A549 (cell line): ENCODE measurements around the gene ANXA9. TPM values are rescaled to one million over a fixed set of nuclear protein-coding genes. Genes with fewer than 3 reads are reported as not detected.

Source experiments
- ATAC-seq, 2 experiments: fragments of 200-7000 bp in 1 of 2; fragments of >200 bp in 1 of 2; cut with Nextera tagmentation in 1 of 2; cut with Tn5 transposase in 1 of 2; 3 replicates each; pipeline versions ENCODE4 v1.8.0 to v1.9.1; 2018 to 2020; ENCODE audit warnings: mild to moderate bottlenecking in 1 of 2, moderate library complexity in 1 of 2
- CTCF ChIA-PET: fragments of 300-600 bp; sonication (Branson Sonifier 250); formaldehyde crosslinking; extraction: SDS; loops from one replicate; lab custom pipeline; 2021; ENCODE audit warnings: antibody characterized with exemption, inconsistent platforms; lab: Yijun Ruan, JAX
- POLR2A ChIA-PET: fragments of 350-600 bp; formaldehyde crosslinking; extraction: SDS; loops from one replicate; lab custom pipeline; 2021; ENCODE audit warnings: antibody characterized with exemption, inconsistent platforms; lab: Yijun Ruan, JAX
- DNase-seq, 2 experiments: peaks; one replicate each; pipeline versions ENCODE4 v3.0.0 to v3.0.0-alpha.2; 2011 to 2016; ENCODE audit warnings: low read depth in 1 of 2, low spot score in 1 of 2
- FAIRE-seq: peaks from 2 replicates; lab custom pipeline; 2011; peaks lifted over from hg19 to GRCh38; lab: Jason Lieb, UNC
- H3K27ac ChIP-seq, 2 experiments: fragments of >200 bp; sonication (Bioruptor Twin); formaldehyde crosslinking; 3 replicates each; pipeline ENCODE4 v1.5.1; 2016 to 2017
- H3K4me1 ChIP-seq: fragments of >200 bp; sonication (Bioruptor Twin); formaldehyde crosslinking; 3 replicates; pipeline ENCODE4 v1.6.1; 2016
- H3K4me2 ChIP-seq: fragments of >200 bp; sonication (Bioruptor Twin); formaldehyde crosslinking; 3 replicates; pipeline ENCODE4 v1.6.1; 2016
- H3K4me3 ChIP-seq: fragments of >200 bp; sonication (Bioruptor Twin); formaldehyde crosslinking; 3 replicates; pipeline ENCODE4 v1.5.1; 2016
- H3K9me3 ChIP-seq: fragments of >200 bp; sonication (Bioruptor Twin); formaldehyde crosslinking; 3 replicates; pipeline ENCODE4 v1.6.1; 2016
- ATOH8 ChIP-seq: fragments of 250-450 bp; sonication (Bioruptor Pico); IDR thresholded peaks from 2 replicates; pipeline ENCODE4 v1.5.0; 2020; ENCODE audit warnings: low read depth, mild to moderate bottlenecking, moderate library complexity
- BHLHE40 ChIP-seq: IDR thresholded peaks from 2 replicates; pipeline ENCODE4 v1.6.1; 2012; ENCODE audit warnings: low read depth, low read length, inconsistent platforms
- CBX8 ChIP-seq: fragments of 200-600 bp; sonication (generic); IDR thresholded peaks from 2 replicates; pipeline ENCODE4 v1.6.1; 2016
- CHD4 ChIP-seq: fragments of 200-600 bp; sonication (generic); IDR thresholded peaks from 2 replicates; pipeline ENCODE4 v1.6.1; 2016; ENCODE audit warnings: antibody characterized with exemption, mild to moderate bottlenecking, borderline replicate concordance
- EHF ChIP-seq: fragments of 250-450 bp; sonication (Bioruptor Pico); IDR thresholded peaks from 2 replicates; pipeline ENCODE4 v1.5.0; 2020; ENCODE audit warnings: mild to moderate bottlenecking
- EP300 ChIP-seq, 2 experiments: fragments of >200 bp; sonication (Bioruptor Twin); formaldehyde crosslinking; IDR thresholded peaks; 2 replicates in 1 of 2; 3 replicates in 1 of 2; pipeline ENCODE4 v1.6.1; 2016 to 2017
- ESRRA ChIP-seq: fragments of 150-350 bp; IDR thresholded peaks from 2 replicates; pipeline ENCODE4 v1.6.1; 2014; ENCODE audit warnings: mild to moderate bottlenecking, low read length, borderline replicate concordance
- FOSL2 ChIP-seq, 2 experiments: fragments of 450-650 bp in 1 of 2; fragments of >200 bp in 1 of 2; sonication (Bioruptor Twin) in 1 of 2; formaldehyde crosslinking; IDR thresholded peaks; 2 replicates each; pipeline versions ENCODE4 v1.5.0 to v1.6.1; 2016 to 2020; ENCODE audit warnings: mild to moderate bottlenecking in 1 of 2, moderate library complexity in 1 of 2
- HEYL ChIP-seq: fragments of 250-450 bp; sonication (Bioruptor Pico); IDR thresholded peaks from 2 replicates; pipeline ENCODE4 v1.8.0; 2021; ENCODE audit warnings: mild to moderate bottlenecking, moderate library complexity
- HOXB13 ChIP-seq: fragments of 250-450 bp; sonication (Bioruptor Pico); IDR thresholded peaks from 2 replicates; pipeline ENCODE4 v1.5.0; 2020; ENCODE audit warnings: low read depth, mild to moderate bottlenecking, moderate library complexity
- MYC ChIP-seq: IDR thresholded peaks from 2 replicates; pipeline ENCODE4 v1.6.1; 2012; ENCODE audit warnings: mild to moderate bottlenecking, inconsistent platforms, low read length, improper control_type of control experiment, borderline replicate concordance
- NR3C1 ChIP-seq: fragments of >200 bp; sonication (Bioruptor Twin); formaldehyde crosslinking; IDR thresholded peaks from 3 replicates; pipeline ENCODE4 v1.6.1; 2017
- PHF8 ChIP-seq: fragments of 200-600 bp; sonication (generic); IDR thresholded peaks from 2 replicates; pipeline ENCODE4 v1.6.1; 2016; ENCODE audit warnings: low read depth, mild to moderate bottlenecking, antibody characterized with exemption, moderate library complexity, borderline replicate concordance
- POLR2AphosphoS2 ChIP-seq: conservative IDR thresholded peaks from 2 replicates; pipeline ENCODE4 v1.6.1; 2012; ENCODE audit warnings: low read length, improper control_type of control experiment, inconsistent platforms
- RAD21 ChIP-seq, 2 experiments: fragments of >200 bp in 1 of 2; sonication (Bioruptor Twin) in 1 of 2; formaldehyde crosslinking in 1 of 2; IDR thresholded peaks in 1 of 2; conservative IDR thresholded peaks in 1 of 2; 2 replicates in 1 of 2; 3 replicates in 1 of 2; pipeline ENCODE4 v1.6.1; 2012 to 2018; ENCODE audit warnings: inconsistent platforms in 1 of 2
- RNF2 ChIP-seq: fragments of 200-600 bp; sonication (generic); IDR thresholded peaks from 2 replicates; pipeline ENCODE4 v1.6.1; 2016; ENCODE audit warnings: low read depth, mild to moderate bottlenecking, antibody characterized with exemption, moderate library complexity, borderline replicate concordance
- SMC3 ChIP-seq: fragments of >200 bp; sonication (Bioruptor Twin); formaldehyde crosslinking; IDR thresholded peaks from 3 replicates; pipeline ENCODE4 v1.6.1; 2018; ENCODE audit warnings: inconsistent platforms
- TFCP2L1 ChIP-seq: fragments of 250-450 bp; sonication (Bioruptor Pico); IDR thresholded peaks from 2 replicates; pipeline ENCODE4 v1.5.0; 2021; ENCODE audit warnings: mild to moderate bottlenecking
- WGBS: methylation state at CpG from one replicate; pipeline ENCODE4 v1.1.6; 2017; ENCODE audit errors: missing lambda C conversion rate; 5-methylcytosine and 5-hydroxymethylcytosine counted together
- polyA plus RNA-seq, 4 experiments: library from polyadenylated mRNA; depleted of rRNA in 3 of 4; stranded (reverse); fragments of >200 nt; fragmentation: RNase III in 1 of 4; extraction: RNeasy Plus Mini Kit Qiagen cat#74134 plus additional on column Dnase treatment in 1 of 4; gene quantifications; 2 replicates in 3 of 4; 3 replicates in 1 of 4; pipeline ENCODE4 v1.2.3, GENCODE V29; 2011 to 2017
- TF ChIP-seq, protein P1 (sequence below): fragments of 150-350 bp; IDR thresholded peaks from 2 replicates; pipeline ENCODE4 v1.6.1; 2014; ENCODE audit warnings: low read depth, mild to moderate bottlenecking, low read length
- TF ChIP-seq, protein P2 (sequence below): fragments of >200 bp; sonication (Bioruptor Twin); formaldehyde crosslinking; IDR thresholded peaks from 3 replicates; pipeline ENCODE4 v1.5.1; 2016
- TF ChIP-seq, protein P3 (sequence below): IDR thresholded peaks from 2 replicates; pipeline ENCODE4 v1.6.1; 2012
- TF ChIP-seq, protein P4 (sequence below): fragments of 250-450 bp; sonication (Bioruptor Pico); IDR thresholded peaks from 2 replicates; pipeline ENCODE4 v1.5.0; 2021; ENCODE audit warnings: mild to moderate bottlenecking, moderate library complexity, borderline replicate concordance

The ANXA9 gene
- polyA plus RNA-seq, 2 of the 4 experiments (the other 2 are of a cell fraction), result 2.1 to 2.2 TPM

DNA sequence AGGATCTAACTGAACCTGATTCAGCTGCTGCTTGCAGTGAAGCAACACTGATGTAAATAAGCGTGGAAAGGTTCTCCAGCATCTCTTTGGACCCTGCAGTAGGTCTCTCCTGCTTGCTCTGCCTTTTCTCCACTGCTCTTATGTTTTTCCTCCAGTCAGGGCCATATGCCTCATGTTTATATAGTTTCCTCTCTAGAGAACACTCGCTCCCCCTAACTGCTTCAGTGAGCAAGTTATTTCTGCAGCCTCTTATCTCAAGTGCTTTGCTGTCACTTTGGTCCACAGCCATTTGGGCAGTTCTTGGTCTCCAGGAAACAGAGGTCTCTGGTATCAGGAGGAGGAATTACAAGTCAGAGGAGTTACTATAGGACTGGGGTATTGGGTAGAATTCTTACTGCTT lies 31.4 kb downstream of the ANXA9 start:
- Histone ChIP-seq H3K4me2 (peak overlapping the region; percentile 5; the same call in 1 of the 3 replicates), H3K4me3 (no peak overlapping the region), H3K27ac (no peak overlapping the region), H3K4me1 (peaks cover 33% of the 10 kb centered on the region), H3K9me3 (no peaks in the 10 kb centered on the region)
- WGBS, result 74% methylated on average over 2 of the region's 2 CpGs
- no peak for TF ChIP-seq NR3C1
- DNase-seq (no peak), FAIRE-seq (no peak), ATAC-seq (peak in 1 of 2 experiments; percentile 15; a peak in 2 of 6 replicates)
- CTCF ChIA-PET, result interaction anchor here (1.2 to 2.4 kb wide), 2 partner anchors 11 to 34 kb away, joined by 3 to 14 read pairs; no protein-coding TSS in a partner anchor
- POLR2A ChIA-PET, result no interaction called here

- H3K9me3 ChIP-seq, result no peaks in the 10 kb centered on the region
- H3K27ac ChIP-seq, result no peak overlapping the region
- WGBS, result 63% methylated on average over 6 of the region's 6 CpGs
- H3K4me2 ChIP-seq, result no peak overlapping the region
- TF ChIP-seq, protein P1, sequence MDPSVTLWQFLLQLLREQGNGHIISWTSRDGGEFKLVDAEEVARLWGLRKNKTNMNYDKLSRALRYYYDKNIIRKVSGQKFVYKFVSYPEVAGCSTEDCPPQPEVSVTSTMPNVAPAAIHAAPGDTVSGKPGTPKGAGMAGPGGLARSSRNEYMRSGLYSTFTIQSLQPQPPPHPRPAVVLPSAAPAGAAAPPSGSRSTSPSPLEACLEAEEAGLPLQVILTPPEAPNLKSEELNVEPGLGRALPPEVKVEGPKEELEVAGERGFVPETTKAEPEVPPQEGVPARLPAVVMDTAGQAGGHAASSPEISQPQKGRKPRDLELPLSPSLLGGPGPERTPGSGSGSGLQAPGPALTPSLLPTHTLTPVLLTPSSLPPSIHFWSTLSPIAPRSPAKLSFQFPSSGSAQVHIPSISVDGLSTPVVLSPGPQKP, result no peak
- no peak for TF ChIP-seq CBX8
- TF ChIP-seq RAD21 (conservative IDR thresholded peaks at IDR 0.05 in 1 of 2, IDR thresholded peaks at IDR 0.05 in 1 of 2), result peak; percentile 66 to 82
- peak; percentile 44 for TF ChIP-seq SMC3
- TF ChIP-seq MYC, result no peak
- TF ChIP-seq, protein P2, sequence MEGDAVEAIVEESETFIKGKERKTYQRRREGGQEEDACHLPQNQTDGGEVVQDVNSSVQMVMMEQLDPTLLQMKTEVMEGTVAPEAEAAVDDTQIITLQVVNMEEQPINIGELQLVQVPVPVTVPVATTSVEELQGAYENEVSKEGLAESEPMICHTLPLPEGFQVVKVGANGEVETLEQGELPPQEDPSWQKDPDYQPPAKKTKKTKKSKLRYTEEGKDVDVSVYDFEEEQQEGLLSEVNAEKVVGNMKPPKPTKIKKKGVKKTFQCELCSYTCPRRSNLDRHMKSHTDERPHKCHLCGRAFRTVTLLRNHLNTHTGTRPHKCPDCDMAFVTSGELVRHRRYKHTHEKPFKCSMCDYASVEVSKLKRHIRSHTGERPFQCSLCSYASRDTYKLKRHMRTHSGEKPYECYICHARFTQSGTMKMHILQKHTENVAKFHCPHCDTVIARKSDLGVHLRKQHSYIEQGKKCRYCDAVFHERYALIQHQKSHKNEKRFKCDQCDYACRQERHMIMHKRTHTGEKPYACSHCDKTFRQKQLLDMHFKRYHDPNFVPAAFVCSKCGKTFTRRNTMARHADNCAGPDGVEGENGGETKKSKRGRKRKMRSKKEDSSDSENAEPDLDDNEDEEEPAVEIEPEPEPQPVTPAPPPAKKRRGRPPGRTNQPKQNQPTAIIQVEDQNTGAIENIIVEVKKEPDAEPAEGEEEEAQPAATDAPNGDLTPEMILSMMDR, result peak; percentile 57
- TF ChIP-seq HOXB13 (CRISPR knock-in tag), result no peak
- ChIA-PET CTCF (interaction anchor here (0.6 to 6.7 kb wide), 21 partner anchors 8 to 270 kb away, joined by 3 to 62 read pairs (median 4); partner anchors contain the start of genes ANXA9, BNIPL, C1orf56 and LYSMD1), POLR2A (no interaction called here)
- DNase-seq, result peak; percentile 72 to 84
- H3K4me1 ChIP-seq, result no peaks in the 10 kb centered on the region
- no peak for FAIRE-seq
- ATAC-seq, result peak; percentile 98 to 99
- no peak overlapping the region for H3K4me3 ChIP-seq
Measured at GRCh38 chr1:151024540-151025146, 42.6 kb downstream of the ANXA9 start.

- Histone ChIP-seq H3K4me2 (no peak overlapping the region), H3K4me3 (no peak overlapping the region), H3K9me3 (no peaks in the 10 kb centered on the region), H3K4me1 (no peaks in the 10 kb centered on the region), H3K27ac (no peak overlapping the region)
- TF ChIP-seq EHF (CRISPR knock-in tag) (no peak), PHF8 (no peak), CHD4 (no peak)
- ChIA-PET POLR2A (no interaction called here), CTCF (interaction anchor here (0.7 to 6.7 kb wide), 9 partner anchors 15 to 227 kb away, joined by 3 to 62 read pairs (median 4); partner anchors contain the start of genes ANXA9, C1orf56, LYSMD1 and MINDY1)
- DNase-seq (no peak), FAIRE-seq (no peak), ATAC-seq (no peak)
Measured at GRCh38 chr1:151026460-151026859, 44.4 kb downstream of the ANXA9 start.

- ChIA-PET POLR2A (interaction anchor here (0.9 kb wide), 1 partner anchor 16 kb away, joined by 3 read pairs; the partner anchor contains the start of gene C1orf56), CTCF (interaction anchor here (0.7 to 1.5 kb wide), 2 partner anchors 8 to 24 kb away, joined by 3 to 4 read pairs; partner anchors contain the start of gene PRUNE1)
- DNase-seq, result no peak
- Histone ChIP-seq H3K4me3 (no peak overlapping the region), H3K9me3 (no peaks in the 10 kb centered on the region), H3K4me2 (no peak overlapping the region), H3K4me1 (no peaks in the 10 kb centered on the region), H3K27ac (no peak overlapping the region)
- no peak for ATAC-seq
- no peak for TF ChIP-seq RAD21 (conservative IDR thresholded peaks at IDR 0.05 in 1 of 2, IDR thresholded peaks at IDR 0.05 in 1 of 2)
- TF ChIP-seq RNF2, result no peak
- TF ChIP-seq TFCP2L1 (CRISPR knock-in tag), result no peak
- no peak for TF ChIP-seq HEYL (CRISPR knock-in tag)
- no peak for TF ChIP-seq POLR2AphosphoS2
- TF ChIP-seq, protein P3, sequence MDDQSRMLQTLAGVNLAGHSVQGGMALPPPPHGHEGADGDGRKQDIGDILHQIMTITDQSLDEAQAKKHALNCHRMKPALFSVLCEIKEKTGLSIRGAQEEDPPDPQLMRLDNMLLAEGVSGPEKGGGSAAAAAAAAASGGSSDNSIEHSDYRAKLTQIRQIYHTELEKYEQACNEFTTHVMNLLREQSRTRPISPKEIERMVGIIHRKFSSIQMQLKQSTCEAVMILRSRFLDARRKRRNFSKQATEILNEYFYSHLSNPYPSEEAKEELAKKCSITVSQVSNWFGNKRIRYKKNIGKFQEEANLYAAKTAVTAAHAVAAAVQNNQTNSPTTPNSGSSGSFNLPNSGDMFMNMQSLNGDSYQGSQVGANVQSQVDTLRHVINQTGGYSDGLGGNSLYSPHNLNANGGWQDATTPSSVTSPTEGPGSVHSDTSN, result no peak
- TF ChIP-seq, protein P4, sequence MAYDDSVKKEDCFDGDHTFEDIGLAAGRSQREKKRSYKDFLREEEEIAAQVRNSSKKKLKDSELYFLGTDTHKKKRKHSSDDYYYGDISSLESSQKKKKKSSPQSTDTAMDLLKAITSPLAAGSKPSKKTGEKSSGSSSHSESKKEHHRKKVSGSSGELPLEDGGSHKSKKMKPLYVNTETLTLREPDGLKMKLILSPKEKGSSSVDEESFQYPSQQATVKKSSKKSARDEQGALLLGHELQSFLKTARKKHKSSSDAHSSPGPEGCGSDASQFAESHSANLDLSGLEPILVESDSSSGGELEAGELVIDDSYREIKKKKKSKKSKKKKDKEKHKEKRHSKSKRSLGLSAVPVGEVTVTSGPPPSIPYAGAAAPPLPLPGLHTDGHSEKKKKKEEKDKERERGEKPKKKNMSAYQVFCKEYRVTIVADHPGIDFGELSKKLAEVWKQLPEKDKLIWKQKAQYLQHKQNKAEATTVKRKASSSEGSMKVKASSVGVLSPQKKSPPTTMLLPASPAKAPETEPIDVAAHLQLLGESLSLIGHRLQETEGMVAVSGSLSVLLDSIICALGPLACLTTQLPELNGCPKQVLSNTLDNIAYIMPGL (CRISPR knock-in tag), result no peak
- TF ChIP-seq ESRRA, result no peak
- no peak for TF ChIP-seq BHLHE40
- no peak for TF ChIP-seq FOSL2 (IDR thresholded peaks at IDR 0.05)
- TF ChIP-seq FOSL2 (CRISPR knock-in tag; IDR thresholded peaks at IDR 0.05), result no peak
- no peak for TF ChIP-seq EP300 (IDR thresholded peaks at IDR 0.05)
- no peak for TF ChIP-seq ATOH8
- FAIRE-seq, result no peak
- WGBS, result 94% methylated on average over 8 of the region's 8 CpGs
Measured at GRCh38 chr1:151032164-151032563, 50.1 kb downstream of the ANXA9 start.
